Upper lobe of left lung (tissue), 6 donors: ENCODE data around the gene ATP8B3. TPM values are rescaled to one million over a fixed set of nuclear protein-coding genes. Genes with fewer than 3 reads are reported as not detected.

Experiments
- ATAC-seq, 2 donors: fragments of 200-7000 bp; cut with Tn5 transposase; one replicate each; pipeline ENCODE4 v1.9.1; 2022; ENCODE audit warnings: mild to moderate bottlenecking in 2 of 2, moderate library complexity in 2 of 2; ENCODE audit not compliant: low FRiP score in 2 of 2
- DNase-seq, 2 donors: peaks; one replicate each; pipeline ENCODE4 v3.0.0-alpha.2; 2019 to 2020
- H3K27ac ChIP-seq, 4 donors: fragments of 200-600 bp; sonication (generic); one replicate each; pipeline ENCODE4 v1.5.1; 2016 to 2019
- H3K27me3 ChIP-seq, 4 donors: fragments of 200-600 bp; sonication (generic); one replicate each; pipeline ENCODE4 v1.5.1; 2017 to 2019
- H3K36me3 ChIP-seq, 4 donors: fragments of 200-600 bp; sonication (generic); one replicate each; pipeline ENCODE4 v1.5.1; 2016 to 2019
- H3K4me1 ChIP-seq, 4 donors: fragments of 200-600 bp; sonication (generic); one replicate each; pipeline ENCODE4 v1.5.1; 2018 to 2019
- H3K4me3 ChIP-seq, 4 donors: fragments of 200-600 bp; sonication (generic); one replicate each; pipeline ENCODE4 v1.5.1; 2017 to 2019; ENCODE audit warnings: mild to moderate bottlenecking in 2 of 4, moderate library complexity in 1 of 4
- H3K9me3 ChIP-seq, 4 donors: fragments of 200-600 bp; sonication (generic); one replicate each; pipeline ENCODE4 v1.5.1; 2018 to 2019
- CTCF ChIP-seq, 6 experiments: fragments of 450-650 bp in 4 of 6; fragments of 200-600 bp in 2 of 6; sonication (generic) in 2 of 6; IDR thresholded peaks; one replicate each; pipeline ENCODE4 v1.5.1; 2016 to 2019; ENCODE audit warnings: antibody characterized with exemption in 6 of 6
- EP300 ChIP-seq, 4 donors: sonication (generic); formaldehyde crosslinking; IDR thresholded peaks; one replicate each; pipeline ENCODE4 v1.5.1; 2017; ENCODE audit warnings: antibody characterized with exemption in 4 of 4, control low read depth in 2 of 4
- POLR2A ChIP-seq, 4 donors: fragments of 450-650 bp; IDR thresholded peaks; one replicate each; pipeline ENCODE4 v1.5.1; 2016 to 2017; ENCODE audit warnings: antibody characterized with exemption in 4 of 4, mild to moderate bottlenecking in 2 of 4
- POLR2AphosphoS5 ChIP-seq, 2 donors: sonication (generic); formaldehyde crosslinking; IDR thresholded peaks; one replicate each; pipeline ENCODE4 v1.5.1; 2017; ENCODE audit warnings: antibody characterized with exemption in 2 of 2
- WGBS, 2 donors: methylation state at CpG; one replicate each; pipeline ENCODE4 v1.1.5; 2017 to 2018; 5-methylcytosine and 5-hydroxymethylcytosine counted together
- total RNA-seq, 6 donors: library from RNA; depleted of rRNA in 4 of 6; stranded (reverse); fragments of >200 nt in 4 of 6; gene quantifications; one replicate each; pipeline versions ENCODE4 v1.1.0 to v1.2.1, GENCODE V29; 2016 to 2021
- donor health status: DM: no; HTN: no; CAD: no; lungs with moderate emphysema.
- donor health status: DM: no; HTN: yes; CAD: no; lungs with severe emphysema.

Gene ATP8B3
- total RNA-seq, 6 donors from 2014 or later: under 0.01 to 6.2 (median 1.1) TPM

DNA sequence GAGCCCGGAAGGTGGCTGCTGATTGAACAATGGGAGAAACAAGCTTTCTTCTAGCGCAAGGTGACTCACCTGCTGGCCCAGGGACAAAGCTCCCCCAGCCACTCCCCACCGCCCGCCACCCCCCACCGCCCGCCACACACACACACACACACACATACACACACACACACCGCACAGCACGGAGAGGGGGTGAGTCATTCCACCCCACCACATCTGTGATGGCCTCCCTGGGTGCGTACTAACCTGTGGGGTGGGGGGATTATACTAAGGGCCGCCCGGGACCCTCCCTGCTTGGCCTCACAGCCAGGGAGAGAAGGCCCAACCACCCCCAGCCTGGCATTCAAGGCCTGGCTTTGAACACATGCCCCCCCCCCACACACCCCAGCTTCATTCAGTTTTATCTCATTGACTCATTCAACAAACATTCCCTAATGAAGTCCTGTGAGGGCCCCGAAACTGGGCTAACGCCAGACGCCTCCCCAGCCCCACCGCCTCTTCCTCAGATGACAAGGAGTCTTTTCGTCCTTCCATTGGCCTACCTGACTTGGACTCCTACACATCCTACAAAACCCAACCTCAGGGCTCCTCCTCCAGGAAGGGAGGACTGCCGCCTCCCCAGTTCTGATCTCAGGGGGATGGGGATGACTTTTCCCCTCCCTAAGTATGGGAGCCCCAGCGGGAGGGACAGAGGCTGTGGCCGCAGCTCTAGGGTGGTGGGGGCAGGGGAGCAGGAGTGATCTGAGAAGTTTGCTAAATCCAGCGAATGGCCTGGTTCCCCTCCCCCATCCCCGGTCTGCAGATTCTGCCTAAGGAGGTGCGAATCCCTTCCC lies 64.6 kb downstream of the ATP8B3 start:
- Histone ChIP-seq H3K27me3 (peaks cover 2 to 82% (median 55%) of the 10 kb centered on the region in 4 donors), H3K4me1 (peaks cover 23 to 41% (median 25%) of the 10 kb centered on the region in 4 donors), H3K36me3 (no peaks in the 10 kb centered on the region), H3K9me3 (no peaks in the 10 kb centered on the region), H3K27ac (no peak overlapping the region), H3K4me3 (no peak overlapping the region)
- 6 to 8% methylated on average over 14 to 17 of the region's 22 CpGs for WGBS, 2 donors
- DNase-seq: no peak
- TF ChIP-seq POLR2AphosphoS5 (IDR thresholded peaks at IDR 0.05) (no peak), EP300 (IDR thresholded peaks at IDR 0.05) (no peak), CTCF (IDR thresholded peaks at IDR 0.05) (no peak), POLR2A (IDR thresholded peaks at IDR 0.05) (no peak)
- ATAC-seq: peak in 1 of 2 donors; percentile 50

DNA sequence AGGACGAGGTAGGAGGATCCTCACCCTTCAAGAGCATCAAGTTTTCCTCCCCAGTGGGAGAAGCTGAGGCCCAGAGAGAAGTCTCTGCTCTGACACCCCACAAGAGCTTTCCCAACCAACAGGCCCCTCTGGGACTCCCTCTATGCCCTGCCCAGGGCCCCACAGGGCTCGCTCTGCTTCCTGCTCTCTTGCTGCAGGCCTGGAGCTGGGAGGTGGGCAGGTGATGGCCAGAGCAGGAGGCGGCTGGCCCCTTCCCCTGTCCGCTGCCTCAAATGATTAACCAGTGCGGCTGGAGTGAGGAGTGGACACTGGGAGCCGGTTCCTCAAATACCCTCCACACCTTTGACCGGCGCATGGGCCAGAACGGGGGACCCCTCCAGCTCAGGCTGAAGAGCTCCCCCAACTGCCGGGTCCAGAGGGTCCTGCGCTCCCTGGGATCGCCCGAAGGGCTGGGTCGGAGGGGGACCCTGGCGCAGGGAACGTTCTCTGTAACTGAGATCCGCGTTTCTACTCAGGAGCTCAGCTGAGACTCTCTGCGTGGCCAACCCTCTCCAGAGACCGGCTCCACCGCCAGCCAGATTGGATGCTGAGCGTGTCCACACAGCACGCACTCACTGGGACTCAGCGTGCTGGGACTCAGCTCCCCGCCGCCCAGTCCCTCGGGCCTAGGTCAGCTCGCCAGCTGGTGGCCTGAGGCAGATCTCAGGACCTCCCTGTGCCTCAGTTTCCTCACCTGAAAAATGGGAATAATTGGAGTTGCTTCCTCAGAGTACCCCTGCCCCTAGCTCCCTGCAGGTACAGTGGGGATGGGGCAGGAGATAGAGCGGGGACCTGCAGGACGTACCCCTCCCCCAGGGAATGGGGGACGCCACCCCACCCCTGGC lies 65.4 kb downstream of the ATP8B3 start:
- no peak for ATAC-seq
- H3K36me3 ChIP-seq: no peaks in the 10 kb centered on the region
- H3K4me1 ChIP-seq: peaks cover 23 to 41% (median 25%) of the 10 kb centered on the region in 4 donors
- no peak overlapping the region for H3K4me3 ChIP-seq
- no peak for TF ChIP-seq CTCF (IDR thresholded peaks at IDR 0.05)
- no peak for TF ChIP-seq EP300 (IDR thresholded peaks at IDR 0.05)
- no peak for TF ChIP-seq POLR2AphosphoS5 (IDR thresholded peaks at IDR 0.05)
- TF ChIP-seq POLR2A (IDR thresholded peaks at IDR 0.05): no peak
- no peak for DNase-seq
- H3K9me3 ChIP-seq: no peaks in the 10 kb centered on the region
- H3K27me3 ChIP-seq: peaks cover 2 to 74% (median 48%) of the 10 kb centered on the region in 4 donors
- H3K27ac ChIP-seq: no peak overlapping the region
- WGBS, 2 donors: 0 to 6% methylated on average over 14 to 20 of the region's 31 CpGs

GRCh38 chr19:1745589-1746031 lies 66.5 kb downstream of the ATP8B3 start:
- TF ChIP-seq POLR2AphosphoS5 (IDR thresholded peaks at IDR 0.05): no peak
- no peak for TF ChIP-seq EP300 (IDR thresholded peaks at IDR 0.05)
- TF ChIP-seq CTCF (IDR thresholded peaks at IDR 0.05): no peak
- no peak for TF ChIP-seq POLR2A (IDR thresholded peaks at IDR 0.05)
- Histone ChIP-seq H3K4me3 (no peak overlapping the region), H3K27ac (no peak overlapping the region), H3K36me3 (no peaks in the 10 kb centered on the region), H3K27me3 (peaks cover 2 to 63% (median 43%) of the 10 kb centered on the region in 4 donors), H3K9me3 (no peaks in the 10 kb centered on the region), H3K4me1 (peaks cover 23 to 41% (median 25%) of the 10 kb centered on the region in 4 donors)
- ATAC-seq: no peak
- whole genome bisulfite sequencing, 2 donors: 3 to 7% methylated on average over 13 to 14 of the region's 14 CpGs
- DNase-seq: no peak

DNA sequence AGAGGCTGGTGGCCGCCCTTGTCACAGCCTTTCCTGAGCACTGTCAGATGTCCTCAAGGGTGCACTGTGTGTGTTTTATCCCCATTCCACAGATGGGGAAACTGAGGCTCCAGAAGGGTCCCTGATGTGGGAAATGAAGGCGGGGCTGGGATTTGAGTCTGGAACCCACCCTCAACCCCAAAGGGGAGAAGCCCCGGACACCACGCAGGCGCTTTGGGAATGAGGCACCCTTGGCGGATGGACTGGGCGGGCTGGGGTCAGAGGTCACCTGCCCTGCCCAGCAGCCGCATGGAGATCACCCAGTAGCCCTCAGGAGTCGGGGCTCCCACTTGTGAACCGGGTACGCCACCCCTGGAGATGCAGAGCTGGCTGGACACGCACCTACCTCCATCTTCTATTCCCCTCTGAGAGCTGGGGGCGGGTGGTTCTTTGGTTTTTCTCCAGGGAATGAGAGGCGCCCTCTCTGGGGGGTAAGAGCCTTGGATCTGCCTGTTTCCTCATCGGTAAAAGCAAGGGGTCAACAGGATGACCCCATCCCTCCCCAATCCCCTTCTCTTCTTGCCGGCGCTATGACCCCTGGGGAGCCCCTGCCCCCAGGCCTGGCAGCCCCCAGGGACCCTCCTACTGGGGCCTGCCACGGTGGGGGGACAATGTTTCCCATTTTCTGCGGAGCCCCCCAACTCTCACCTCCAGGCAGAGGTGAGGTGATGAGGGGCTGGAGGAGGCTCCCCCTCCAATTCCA lies 67.1 kb downstream of the ATP8B3 start:
- peaks cover 21 to 35% (median 24%) of the 10 kb centered on the region in 4 donors for H3K4me1 ChIP-seq
- peaks cover 0 to 4% (median under 1%) of the 10 kb centered on the region in 4 donors for H3K9me3 ChIP-seq
- peaks cover 2 to 57% (median 38%) of the 10 kb centered on the region in 4 donors for H3K27me3 ChIP-seq
- no peaks in the 10 kb centered on the region for H3K36me3 ChIP-seq
- 7 to 17% methylated on average over 3 to 15 of the region's 19 CpGs for WGBS, 2 donors
- ATAC-seq (no peak), DNase-seq (no peak)
- no peak overlapping the region for H3K4me3 ChIP-seq
- TF ChIP-seq POLR2AphosphoS5 (IDR thresholded peaks at IDR 0.05): no peak
- TF ChIP-seq POLR2A (IDR thresholded peaks at IDR 0.05): no peak
- no peak overlapping the region for H3K27ac ChIP-seq
